Measurements from ENCODE around the gene YLPM1. TPM values are rescaled to one million over a fixed set of nuclear protein-coding genes. Genes with fewer than 3 reads are reported as not detected.
"Not testable (repeated sequence)": the region's sequence is repeated elsewhere in the genome, so short reads cannot be mapped to it uniquely, and the experiment has no call there.

Gene YLPM1
- total and polyA plus RNA-seq, 4 donors: 13.3 to 124 (median 28.6) TPM

- Histone ChIP-seq H3K9me3 (ENCODE audit: control insufficient read depth in 4 of 4, insufficient read depth in 3 of 4, low read length in 3 of 4) (peaks cover 0 to 4% (median 2%) of the 10 kb centered on the region in 4 donors), H3K9ac (ENCODE audit: insufficient read depth in 1 of 2, low read length in 2 of 2) (no peak overlapping the region), H3K27me3 (ENCODE audit: control insufficient read depth in 3 of 3, insufficient read depth in 3 of 3, low read length in 2 of 3) (no peaks in the 10 kb centered on the region), H3K4me1 (ENCODE audit: control insufficient read depth in 5 of 5, insufficient read depth in 5 of 5, low read length in 5 of 5) (no peaks in the 10 kb centered on the region), H3K27ac (ENCODE audit: low read depth in 1 of 2, low read length in 1 of 2) (no peak overlapping the region), H3K4me3 (no peak overlapping the region), H3K36me3 (ENCODE audit: control insufficient read depth in 4 of 4, insufficient read depth in 4 of 4, low read length in 4 of 4) (no peaks in the 10 kb centered on the region)
- TF ChIP-seq CTCF (IDR thresholded peaks at IDR 0.05; ENCODE audit: control extremely low read depth, extremely low read depth): no peak
- ATAC-seq (ENCODE audit: insufficient read depth, low FRiP score) (no peak), DNase-seq (no peak)
- 81 to 94% methylated on average over 2 of the region's 2 CpGs for WGBS, 2 donors
Measured at GRCh38 chr14:74754157-74754556, 9.0 kb upstream of the YLPM1 start.

GRCh38 chr14:74754899-74755298 is 8.2 kb upstream of the YLPM1 start:
- no peaks in the 10 kb centered on the region for H3K4me1 ChIP-seq (ENCODE audit: control insufficient read depth in 5 of 5, insufficient read depth in 5 of 5, low read length in 5 of 5)
- WGBS, 2 donors: 93 to 95% methylated on average over 7 of the region's 7 CpGs
- no peaks in the 10 kb centered on the region for H3K36me3 ChIP-seq (ENCODE audit: control insufficient read depth in 4 of 4, insufficient read depth in 4 of 4, low read length in 4 of 4)
- DNase-seq (no peak), ATAC-seq (ENCODE audit: insufficient read depth, low FRiP score) (no peak)
- H3K27me3 ChIP-seq (ENCODE audit: control insufficient read depth in 3 of 3, insufficient read depth in 3 of 3, low read length in 2 of 3): no peaks in the 10 kb centered on the region
- H3K9me3 ChIP-seq (ENCODE audit: control insufficient read depth in 4 of 4, insufficient read depth in 3 of 4, low read length in 3 of 4): peaks cover 0 to 4% (median 2%) of the 10 kb centered on the region in 4 donors
- H3K4me3 ChIP-seq: no peak overlapping the region
- no peak overlapping the region for H3K9ac ChIP-seq (ENCODE audit: insufficient read depth in 1 of 2, low read length in 2 of 2)
- H3K27ac ChIP-seq (ENCODE audit: low read depth in 1 of 2, low read length in 1 of 2): no peak overlapping the region
- no peak for TF ChIP-seq CTCF (IDR thresholded peaks at IDR 0.05; ENCODE audit: control extremely low read depth, extremely low read depth)

- no peaks in the 10 kb centered on the region for H3K27me3 ChIP-seq (ENCODE audit: control insufficient read depth in 3 of 3, insufficient read depth in 3 of 3, low read length in 2 of 3)
- no peak overlapping the region for H3K27ac ChIP-seq (ENCODE audit: low read depth in 1 of 2, low read length in 1 of 2)
- H3K9ac ChIP-seq (ENCODE audit: insufficient read depth in 1 of 2, low read length in 2 of 2): no peak overlapping the region
- no peak for TF ChIP-seq CTCF (IDR thresholded peaks at IDR 0.05; ENCODE audit: control extremely low read depth, extremely low read depth)
- no peaks in the 10 kb centered on the region for H3K4me1 ChIP-seq (ENCODE audit: control insufficient read depth in 5 of 5, insufficient read depth in 5 of 5, low read length in 5 of 5)
- H3K36me3 ChIP-seq (ENCODE audit: control insufficient read depth in 4 of 4, insufficient read depth in 4 of 4, low read length in 4 of 4): no peaks in the 10 kb centered on the region
- ATAC-seq (ENCODE audit: insufficient read depth, low FRiP score): no peak
- whole genome bisulfite sequencing, 2 donors: 81 to 92% methylated on average over 1 of the region's 1 CpG
- no peak for DNase-seq
- no peak overlapping the region for H3K4me3 ChIP-seq
- H3K9me3 ChIP-seq (ENCODE audit: control insufficient read depth in 4 of 4, insufficient read depth in 3 of 4, low read length in 3 of 4): peaks cover 0 to 4% (median 2%) of the 10 kb centered on the region in 4 donors
Measured at GRCh38 chr14:74756326-74756725, 6.8 kb upstream of the YLPM1 start.

GRCh38 chr14:74758505-74758904 is 4.6 kb upstream of the YLPM1 start:
- H3K36me3 ChIP-seq (ENCODE audit: control insufficient read depth in 4 of 4, insufficient read depth in 4 of 4, low read length in 4 of 4); ATAC-seq (ENCODE audit: insufficient read depth, low FRiP score); H3K27ac ChIP-seq (ENCODE audit: low read depth in 1 of 2, low read length in 1 of 2); H3K27me3 ChIP-seq (ENCODE audit: control insufficient read depth in 3 of 3, insufficient read depth in 3 of 3, low read length in 2 of 3); H3K4me1 ChIP-seq (ENCODE audit: control insufficient read depth in 5 of 5, insufficient read depth in 5 of 5, low read length in 5 of 5); H3K9ac ChIP-seq (ENCODE audit: insufficient read depth in 1 of 2, low read length in 2 of 2); H3K9me3 ChIP-seq (ENCODE audit: control insufficient read depth in 4 of 4, insufficient read depth in 3 of 4, low read length in 3 of 4); DNase-seq; H3K4me3 ChIP-seq: not testable (repeated sequence)
- 94 to 98% methylated on average over 5 of the region's 5 CpGs for WGBS, 2 donors
